ENCODE data around the gene AHNAK.

AHNAK gene

GRCh38 chr11:62516736-62517371 lies 29.8 kb downstream of the AHNAK start:
- DNase-seq (ENCODE audit: low spot score), result no peak

GRCh38 chr11:62514151-62514550 lies 32.5 kb downstream of the AHNAK start:
- DNase-seq (ENCODE audit: low spot score), result no peak

GRCh38 chr11:62513626-62514025 lies 33.0 kb downstream of the AHNAK start:
- DNase-seq (ENCODE audit: low spot score), result no peak

- no peak for DNase-seq (ENCODE audit: low spot score)
Observed at GRCh38 chr11:62512961-62513360, 33.6 kb downstream of the AHNAK start.

GRCh38 chr11:62508336-62509058 lies 38.1 kb downstream of the AHNAK start:
- DNase-seq (ENCODE audit: low spot score), result peak; percentile 78

GRCh38 chr11:62507125-62507422 lies 39.5 kb downstream of the AHNAK start:
- no peak for DNase-seq (ENCODE audit: low spot score)

- DNase-seq (ENCODE audit: low spot score), result no peak
Observed at GRCh38 chr11:62506413-62507124, 40.0 kb downstream of the AHNAK start.

GRCh38 chr11:62505440-62506091 lies 41.0 kb downstream of the AHNAK start:
- DNase-seq (ENCODE audit: low spot score), result no peak

GRCh38 chr11:62505059-62505439 lies 41.6 kb downstream of the AHNAK start:
- no peak for DNase-seq (ENCODE audit: low spot score)

- no peak for DNase-seq (ENCODE audit: low spot score)
Observed at GRCh38 chr11:62504158-62504973, 42.2 kb downstream of the AHNAK start.

- no peak for DNase-seq (ENCODE audit: low spot score)
Observed at GRCh38 chr11:62502030-62502730, 44.4 kb downstream of the AHNAK start.

GRCh38 chr11:62501432-62501891 lies 45.1 kb downstream of the AHNAK start:
- DNase-seq (ENCODE audit: low spot score), result no peak

GRCh38 chr11:62500650-62501030 lies 46.0 kb downstream of the AHNAK start:
- no peak for DNase-seq (ENCODE audit: low spot score)

- DNase-seq (ENCODE audit: low spot score), result peak; percentile 9
Observed at GRCh38 chr11:62499944-62500649, 46.5 kb downstream of the AHNAK start.

- peak; percentile 29 for DNase-seq (ENCODE audit: low spot score)
Observed at GRCh38 chr11:62499311-62499943, 47.2 kb downstream of the AHNAK start.

- DNase-seq (ENCODE audit: low spot score), result no peak
Observed at GRCh38 chr11:62498492-62499286, 47.9 kb downstream of the AHNAK start.

GRCh38 chr11:62498031-62498430 lies 48.6 kb downstream of the AHNAK start:
- DNase-seq (ENCODE audit: low spot score), result no peak

- DNase-seq (ENCODE audit: low spot score), result peak; percentile 58
Observed at GRCh38 chr11:62497132-62497801, 49.3 kb downstream of the AHNAK start.

GRCh38 chr11:62496676-62497075 lies 49.9 kb downstream of the AHNAK start:
- no peak for DNase-seq (ENCODE audit: low spot score)

Measured in LoVo (cell line).